ENCODE data around the gene SLC7A5.

The SLC7A5 gene

GRCh38 chr16:87845213-87845612, 24.1 kb downstream of the SLC7A5 start:
- DNase-seq = no peak

DNA sequence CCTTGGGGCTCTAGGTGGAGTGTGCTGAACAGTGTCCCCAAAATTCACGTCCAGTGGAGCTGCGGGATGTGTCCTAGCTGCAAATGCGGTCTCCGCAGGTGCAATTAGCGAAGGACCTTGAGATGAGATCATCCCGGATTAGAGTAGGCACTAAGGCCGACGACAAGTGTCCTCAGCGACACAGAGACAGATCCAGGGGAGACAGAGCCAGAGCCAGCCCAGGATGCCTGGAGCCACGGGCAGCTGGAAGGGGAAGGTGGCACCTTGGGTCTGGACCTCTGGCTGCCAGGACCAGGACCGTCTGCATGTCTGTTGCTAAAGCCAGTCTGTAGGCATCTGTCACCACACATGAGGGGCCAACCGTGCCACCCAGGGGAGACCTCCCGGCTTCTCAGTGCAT, 24.5 kb downstream of the SLC7A5 start:
- no peak for DNase-seq

GRCh38 chr16:87844120-87844733, 25.1 kb downstream of the SLC7A5 start:
- DNase-seq = no peak

- no peak for DNase-seq
These were observed 25.6 kb downstream of the SLC7A5 start for GRCh38 chr16:87843678-87844105.

DNA sequence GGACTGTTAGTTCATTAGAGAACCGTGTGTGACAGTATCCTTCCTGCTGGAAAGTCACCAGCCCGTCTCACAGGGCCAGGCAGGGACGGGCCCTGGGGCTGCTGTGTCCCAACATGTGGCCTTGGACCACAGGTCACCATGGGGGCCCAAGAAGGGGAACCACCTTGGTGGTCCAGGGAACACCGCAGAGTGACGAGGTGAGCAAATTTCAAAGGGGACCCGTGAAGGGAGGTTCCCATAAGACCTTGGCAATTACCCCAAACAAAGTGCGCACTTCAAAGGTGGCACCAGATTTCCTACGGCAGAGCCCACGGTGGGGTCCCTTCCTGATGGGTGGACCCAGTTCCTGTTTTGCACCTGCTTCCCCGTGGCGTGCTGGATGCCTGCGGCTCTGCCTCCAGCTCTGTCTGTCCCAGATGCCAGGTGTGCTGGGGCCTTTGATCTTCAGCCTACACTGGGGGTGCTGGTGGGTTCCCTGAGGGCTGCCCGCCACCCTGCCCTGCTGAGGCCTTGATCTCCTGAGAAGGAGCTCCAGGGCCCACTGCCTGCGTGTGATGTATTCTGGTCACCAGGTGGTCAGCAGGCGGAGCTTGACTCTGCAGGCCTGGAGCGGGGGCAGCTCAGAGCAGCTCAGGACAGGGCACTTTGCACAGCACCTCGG, 27.0 kb downstream of the SLC7A5 start:
- no peak for DNase-seq

DNA sequence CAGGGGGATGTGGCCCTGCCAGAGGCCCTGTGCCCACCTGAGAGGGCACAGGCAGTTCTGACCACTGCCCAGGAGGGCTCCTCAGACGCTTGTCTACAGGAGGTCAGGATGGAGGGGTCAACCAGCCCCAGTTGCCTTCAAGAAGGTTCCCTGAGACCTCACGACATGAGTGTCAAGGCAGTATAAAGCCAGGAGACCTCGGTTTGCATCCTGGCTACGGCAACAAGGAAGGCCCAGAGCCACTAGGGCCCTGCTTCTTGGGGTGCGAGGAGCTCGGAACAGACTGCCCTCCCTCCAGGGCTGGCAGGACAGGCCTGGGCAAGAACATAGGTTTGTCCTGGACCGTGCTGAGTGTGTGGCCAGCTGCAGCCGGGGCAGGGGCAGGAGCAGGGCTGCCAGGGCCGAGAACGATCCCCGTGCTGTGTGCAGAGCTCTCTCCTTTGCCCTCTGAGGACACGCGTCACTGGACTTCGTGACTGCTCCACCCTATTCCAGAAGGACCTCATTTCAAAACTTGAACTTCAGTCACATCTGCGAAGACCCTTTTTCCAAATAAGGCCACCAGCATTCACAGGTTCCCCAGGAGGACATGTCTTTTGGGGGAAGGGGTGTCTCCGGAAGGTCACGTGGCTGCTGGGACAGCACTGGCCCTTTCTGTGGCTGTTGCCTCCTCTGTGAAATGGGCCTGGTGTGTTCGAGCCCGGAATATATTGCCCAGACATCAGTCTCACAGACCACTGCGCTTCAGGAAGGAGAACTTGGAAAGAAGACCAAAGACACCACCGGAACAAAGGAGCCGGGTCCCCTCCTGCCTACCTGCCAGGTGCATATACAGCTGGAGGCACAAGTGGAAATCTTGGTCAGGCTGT, 27.7 kb downstream of the SLC7A5 start:
- no peak for DNase-seq

GRCh38 chr16:87840271-87840978, 28.9 kb downstream of the SLC7A5 start:
- no peak for DNase-seq

GRCh38 chr16:87839542-87840270, 29.6 kb downstream of the SLC7A5 start:
- DNase-seq = no peak

- no peak for DNase-seq
These were observed 30.4 kb downstream of the SLC7A5 start for GRCh38 chr16:87838643-87839541.

DNA sequence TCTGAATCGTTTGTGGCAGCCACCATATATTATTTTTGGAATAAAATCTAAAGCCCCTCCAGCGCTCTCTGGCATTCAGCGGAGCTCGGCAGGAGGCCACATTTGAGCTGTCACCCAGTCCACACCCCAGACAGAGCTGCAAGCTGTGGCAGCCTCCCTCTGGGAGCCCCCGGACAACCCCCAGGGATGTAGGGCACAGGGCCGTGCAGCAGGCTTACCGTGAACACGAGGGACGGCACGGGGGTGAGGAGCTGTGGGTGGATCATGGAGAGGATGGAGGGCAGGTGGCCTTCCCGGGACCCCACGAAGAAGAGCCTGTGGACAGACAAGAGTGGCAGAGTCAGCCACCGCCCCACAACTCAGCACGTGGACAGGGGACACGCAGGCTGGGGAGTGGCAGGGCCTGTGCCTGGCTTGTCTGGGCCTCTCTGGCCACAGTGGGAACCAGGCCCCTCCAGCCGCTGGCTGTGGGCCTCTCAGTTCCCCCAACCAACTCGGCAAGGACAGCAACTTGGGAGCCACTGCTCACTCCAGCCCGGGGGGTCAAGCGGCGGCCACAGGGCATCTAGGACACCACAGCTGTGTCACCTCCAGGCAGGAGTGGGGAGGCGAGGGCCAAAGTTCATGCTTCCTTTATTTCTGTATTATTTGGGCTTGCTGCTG, 31.5 kb downstream of the SLC7A5 start:
- no peak for DNase-seq

DNA sequence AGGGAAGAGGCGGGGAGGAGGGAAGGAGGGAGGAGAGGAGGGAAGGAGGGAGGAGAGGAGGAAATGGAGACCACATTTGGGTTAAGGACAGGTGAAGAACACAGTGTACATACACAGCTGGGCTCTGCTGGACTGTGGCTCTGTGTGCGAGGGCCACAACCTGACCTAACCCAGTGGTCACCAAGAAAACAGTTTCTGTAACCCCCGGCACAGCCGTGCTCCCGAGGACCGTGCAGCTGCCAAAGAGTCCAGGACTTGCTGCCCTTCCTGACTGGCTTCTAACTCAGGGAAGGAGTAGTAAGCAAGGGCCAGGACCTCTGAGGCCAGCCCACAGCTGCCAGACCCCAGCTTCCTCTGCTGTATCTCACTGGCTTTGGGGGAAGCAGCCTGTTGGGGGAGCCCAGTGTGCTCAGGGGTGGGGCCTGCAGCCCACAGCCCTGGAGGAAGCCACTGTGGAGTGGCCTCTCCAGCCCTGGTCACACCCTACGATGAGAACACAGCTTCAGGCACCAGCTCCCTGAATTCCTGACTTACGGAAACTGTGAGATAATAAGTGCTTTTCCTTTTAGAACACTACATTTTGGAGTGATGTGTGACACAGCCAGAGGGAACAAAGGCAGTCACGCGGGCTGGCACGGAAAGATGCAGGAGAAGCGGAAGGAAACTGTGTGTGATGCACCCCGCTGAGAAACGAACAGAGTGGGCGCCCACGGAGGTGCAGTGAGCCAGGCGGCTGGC, 32.3 kb downstream of the SLC7A5 start:
- DNase-seq = no peak

DNA sequence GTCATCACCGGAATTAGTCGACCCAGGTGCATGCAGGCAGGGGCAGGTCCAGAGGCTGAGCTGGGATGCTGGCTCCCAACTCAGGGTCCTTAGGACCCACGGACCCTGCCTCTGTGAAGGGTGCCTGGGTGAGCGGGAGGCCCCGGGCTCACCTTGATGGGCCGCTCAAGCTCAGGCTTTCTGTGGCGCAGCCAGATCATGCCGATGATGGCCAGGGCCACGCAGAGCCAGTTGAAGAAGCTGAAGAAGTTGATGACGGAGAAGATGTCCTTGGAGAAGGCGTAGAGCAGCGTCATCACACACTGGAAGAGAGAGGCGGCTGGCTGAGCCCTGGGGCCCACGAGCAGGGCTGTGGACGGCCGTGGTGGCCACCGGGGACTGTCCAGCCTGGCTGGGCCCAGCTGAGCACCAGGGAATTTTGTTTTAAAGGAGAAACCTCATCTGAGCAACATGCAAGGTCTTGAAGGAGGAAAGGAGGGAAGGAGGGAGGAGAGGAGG, 32.9 kb downstream of the SLC7A5 start:
- no peak for DNase-seq

- DNase-seq = no peak
These were observed 33.4 kb downstream of the SLC7A5 start for GRCh38 chr16:87835882-87836331.

DNA sequence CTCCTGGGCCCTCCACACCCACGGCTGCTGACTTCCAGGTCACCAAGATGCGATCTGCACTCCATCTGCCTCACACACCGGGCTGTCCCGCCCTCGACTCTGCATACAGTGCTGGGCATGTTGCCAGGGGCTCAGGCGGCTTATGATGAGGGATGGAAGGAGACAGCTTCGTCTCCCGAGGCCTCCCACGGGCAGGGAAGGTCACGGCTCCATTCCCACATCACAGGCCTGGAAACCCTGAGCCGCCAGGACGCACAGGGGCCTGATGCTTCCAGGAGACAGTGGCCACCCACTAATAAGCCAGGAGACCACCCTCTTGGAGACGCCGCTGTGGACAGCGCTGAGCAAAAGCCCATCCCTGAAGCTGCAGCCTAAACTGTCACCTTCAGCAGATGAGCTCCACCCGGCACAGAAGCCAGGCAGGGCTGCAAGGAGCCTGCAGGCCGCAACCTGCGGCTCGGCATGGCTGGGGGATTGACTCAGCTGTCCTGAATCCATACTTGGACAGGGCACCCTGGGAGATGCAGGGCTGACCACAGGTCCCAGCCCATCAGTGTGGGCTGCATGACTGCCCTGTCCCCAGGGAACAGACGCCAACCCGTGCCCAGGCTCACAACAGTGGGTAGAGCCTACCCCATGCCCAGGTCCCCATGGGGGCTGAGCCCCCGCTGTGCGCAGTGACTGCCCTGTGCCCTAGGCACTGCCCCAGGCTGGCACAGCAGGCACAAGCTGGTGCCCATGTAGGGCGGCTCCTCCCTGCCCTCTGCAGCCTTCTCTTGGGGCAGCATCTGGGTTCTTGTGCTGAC, 34.4 kb downstream of the SLC7A5 start:
- DNase-seq = no peak

GRCh38 chr16:87834005-87834667, 35.2 kb downstream of the SLC7A5 start:
- DNase-seq = no peak

- DNase-seq = no peak
These were observed 35.8 kb downstream of the SLC7A5 start for GRCh38 chr16:87833548-87833947.

DNA sequence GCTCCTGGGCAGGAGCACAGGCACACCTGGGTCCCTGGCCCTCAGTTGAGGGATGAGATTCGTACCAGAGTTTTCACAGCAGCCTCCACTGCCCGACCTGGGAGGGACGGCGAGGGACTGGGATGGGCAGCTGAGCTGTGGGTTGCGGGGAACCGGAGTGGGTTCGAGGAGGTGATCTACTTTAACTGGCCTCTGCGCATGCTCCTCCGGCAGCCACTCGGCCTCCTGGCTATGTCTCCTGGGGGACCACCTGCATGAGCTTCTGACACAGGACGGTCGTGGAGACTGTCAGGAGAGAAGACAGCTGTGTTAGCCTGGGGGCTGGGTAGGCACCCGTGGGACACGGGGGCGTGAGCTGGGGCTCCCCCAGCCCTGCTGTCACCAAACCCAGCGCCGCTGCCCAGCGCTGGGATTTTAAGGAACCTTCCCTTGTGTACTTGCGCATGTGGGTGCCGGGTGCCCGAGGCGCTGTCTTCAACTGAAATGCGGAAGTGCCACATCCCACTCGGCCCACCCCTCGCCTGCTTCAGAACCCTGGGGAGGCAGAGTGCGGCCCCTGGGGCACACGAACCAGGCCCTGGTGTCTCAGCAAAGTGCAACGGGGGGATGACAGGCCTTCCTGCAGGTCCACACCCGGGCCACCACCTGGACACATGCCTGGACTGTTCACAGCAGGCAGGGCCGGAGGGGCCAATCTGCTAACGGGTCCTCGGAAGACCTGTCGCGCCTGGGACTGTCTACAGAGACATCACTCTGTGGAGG, 36.4 kb downstream of the SLC7A5 start:
- DNase-seq = no peak

DNA sequence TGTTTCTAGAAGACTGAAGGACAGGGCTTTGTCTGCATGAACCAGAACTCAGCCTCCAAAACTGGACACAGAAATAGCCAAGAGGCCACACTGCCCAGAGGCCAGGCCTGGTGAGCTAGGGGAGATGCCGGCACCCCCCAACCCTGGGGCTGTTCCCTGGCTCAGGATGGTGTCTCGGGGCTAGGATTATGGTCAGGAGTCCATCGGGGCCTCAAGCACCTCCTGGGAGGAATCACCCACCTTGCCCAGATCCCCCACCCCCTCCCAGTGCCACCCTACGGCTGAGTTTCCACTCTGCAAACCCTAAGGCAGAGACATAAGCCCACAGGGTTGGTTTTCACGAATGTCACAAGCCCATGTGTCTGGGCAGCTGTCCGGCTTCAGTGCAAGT, 37.2 kb downstream of the SLC7A5 start:
- no peak for DNase-seq

Data from NCI-H1105 treated with DMSO at 0.1 percent for 48 hours (cell line).